Measurements from ENCODE around the gene KCNMA1. TPM values are rescaled to one million over a fixed set of nuclear protein-coding genes. Genes with fewer than 3 reads are reported as not detected.

The KCNMA1 gene
- total and polyA plus RNA-seq, 10 of the 15 experiments (the other 5 are each of a cell fraction or from before 2014, with no cell fraction given): 8.5 to 77.0 (median 21.3) TPM

- no peak for TF ChIP-seq PBX3 (IDR thresholded peaks at IDR 0.05; ENCODE audit: insufficient replicate concordance, low read depth, low read length)
- TF ChIP-seq ZSCAN29 (IDR thresholded peaks at IDR 0.05): no peak
- TF ChIP-seq CREM (IDR thresholded peaks at IDR 0.05; ENCODE audit: low read depth): no peak
- TF ChIP-seq PRDM15 (CRISPR knock-in tag; IDR thresholded peaks at IDR 0.05): no peak
- no peak for TF ChIP-seq JUND (IDR thresholded peaks at IDR 0.05; ENCODE audit: low read depth, low read length)
- no peak for TF ChIP-seq GABPA (IDR thresholded peaks at IDR 0.05; ENCODE audit: low read depth)
- no peak for TF ChIP-seq SIN3A (IDR thresholded peaks at IDR 0.05; ENCODE audit: low read depth, low read length)
- no peak for TF ChIP-seq ZNF592 (IDR thresholded peaks at IDR 0.05)
- no peak for TF ChIP-seq MTA2 (IDR thresholded peaks at IDR 0.05; ENCODE audit: low read depth)
- no peak for TF ChIP-seq RELA (IDR thresholded peaks at IDR 0.05; ENCODE audit: borderline replicate concordance, partially characterized antibody)
- no peak for TF ChIP-seq TARDBP (IDR thresholded peaks at IDR 0.05; ENCODE audit: borderline replicate concordance)
Observed at GRCh38 chr10:77666821-77667220, 29.2 kb upstream of the KCNMA1 start (continued).
